ENCODE measurements around the gene CCDC177.

CCDC177 gene

DNA sequence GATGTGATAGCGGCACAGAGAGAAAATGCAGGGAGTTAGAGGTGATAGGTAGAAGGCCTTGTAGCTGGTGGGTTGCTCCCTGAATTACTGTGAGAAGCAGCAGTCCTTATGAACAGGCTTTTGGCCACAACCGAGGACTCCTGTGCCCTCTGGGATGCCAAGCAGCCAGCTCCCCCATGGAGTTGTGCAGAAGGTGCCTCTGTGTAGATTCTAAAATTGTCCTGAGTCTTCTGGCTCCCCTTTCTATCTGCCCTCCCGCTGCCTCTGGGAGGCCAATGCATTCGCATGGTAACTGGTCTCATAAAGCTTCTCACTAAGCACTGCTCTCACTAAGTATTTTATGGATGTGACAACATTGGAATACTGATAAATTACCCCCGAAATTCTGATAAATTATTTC is 20.7 kb upstream of the CCDC177 start:
- TF ChIP-seq, protein P1, sequence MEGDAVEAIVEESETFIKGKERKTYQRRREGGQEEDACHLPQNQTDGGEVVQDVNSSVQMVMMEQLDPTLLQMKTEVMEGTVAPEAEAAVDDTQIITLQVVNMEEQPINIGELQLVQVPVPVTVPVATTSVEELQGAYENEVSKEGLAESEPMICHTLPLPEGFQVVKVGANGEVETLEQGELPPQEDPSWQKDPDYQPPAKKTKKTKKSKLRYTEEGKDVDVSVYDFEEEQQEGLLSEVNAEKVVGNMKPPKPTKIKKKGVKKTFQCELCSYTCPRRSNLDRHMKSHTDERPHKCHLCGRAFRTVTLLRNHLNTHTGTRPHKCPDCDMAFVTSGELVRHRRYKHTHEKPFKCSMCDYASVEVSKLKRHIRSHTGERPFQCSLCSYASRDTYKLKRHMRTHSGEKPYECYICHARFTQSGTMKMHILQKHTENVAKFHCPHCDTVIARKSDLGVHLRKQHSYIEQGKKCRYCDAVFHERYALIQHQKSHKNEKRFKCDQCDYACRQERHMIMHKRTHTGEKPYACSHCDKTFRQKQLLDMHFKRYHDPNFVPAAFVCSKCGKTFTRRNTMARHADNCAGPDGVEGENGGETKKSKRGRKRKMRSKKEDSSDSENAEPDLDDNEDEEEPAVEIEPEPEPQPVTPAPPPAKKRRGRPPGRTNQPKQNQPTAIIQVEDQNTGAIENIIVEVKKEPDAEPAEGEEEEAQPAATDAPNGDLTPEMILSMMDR (conservative IDR thresholded peaks at IDR 0.05; ENCODE audit: low read depth, low read length), result no peak
- no peak overlapping the region for H3K4me3 ChIP-seq (ENCODE audit: low read depth, low read length)
- no peak for DNase-seq (ENCODE audit: low read depth)

DNA sequence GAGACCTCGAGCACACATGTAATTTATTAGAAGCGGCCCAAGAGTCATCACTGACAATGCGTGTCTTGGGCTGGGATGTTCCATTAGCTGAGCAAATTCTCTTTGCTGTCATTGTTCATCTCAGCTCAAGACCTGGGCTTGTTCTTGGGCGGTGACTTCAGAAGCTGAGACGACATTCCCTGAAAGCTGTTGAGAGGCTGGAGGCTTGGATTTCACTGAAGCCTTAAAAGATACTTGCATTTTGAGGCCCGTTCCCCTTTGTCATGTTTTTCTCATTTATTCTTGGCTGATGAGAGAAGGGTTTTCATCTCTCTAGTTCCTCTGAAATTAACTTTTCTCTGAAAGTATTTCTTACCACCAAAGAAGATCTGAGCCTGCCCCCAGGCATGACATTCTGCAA is 20.2 kb upstream of the CCDC177 start:
- H3K4me3 ChIP-seq (ENCODE audit: low read depth, low read length), result no peak overlapping the region
- TF ChIP-seq, protein P1 (conservative IDR thresholded peaks at IDR 0.05; ENCODE audit: low read depth, low read length), result no peak
- no peak for DNase-seq (ENCODE audit: low read depth)

- TF ChIP-seq, protein P1 (conservative IDR thresholded peaks at IDR 0.05; ENCODE audit: low read depth, low read length), result no peak
- peak; percentile 47 for DNase-seq (ENCODE audit: low read depth)
- H3K4me3 ChIP-seq (ENCODE audit: low read depth, low read length), result no peak overlapping the region
Observed at GRCh38 chr14:69593018-69593677, 18.5 kb upstream of the CCDC177 start.

- DNase-seq (ENCODE audit: low read depth), result no peak
- H3K4me3 ChIP-seq (ENCODE audit: low read depth, low read length), result no peak overlapping the region
- TF ChIP-seq, protein P1 (conservative IDR thresholded peaks at IDR 0.05; ENCODE audit: low read depth, low read length), result no peak
Observed at GRCh38 chr14:69591317-69591716, 16.6 kb upstream of the CCDC177 start.

- DNase-seq (ENCODE audit: low read depth), result no peak
- H3K4me3 ChIP-seq (ENCODE audit: low read depth, low read length), result no peak overlapping the region
- TF ChIP-seq, protein P1 (conservative IDR thresholded peaks at IDR 0.05; ENCODE audit: low read depth, low read length), result no peak
Observed at GRCh38 chr14:69587389-69587788, 12.7 kb upstream of the CCDC177 start.

GRCh38 chr14:69586404-69586803 is 11.7 kb upstream of the CCDC177 start:
- TF ChIP-seq, protein P1 (conservative IDR thresholded peaks at IDR 0.05; ENCODE audit: low read depth, low read length), result no peak
- no peak overlapping the region for H3K4me3 ChIP-seq (ENCODE audit: low read depth, low read length)
- DNase-seq (ENCODE audit: low read depth), result no peak

DNA sequence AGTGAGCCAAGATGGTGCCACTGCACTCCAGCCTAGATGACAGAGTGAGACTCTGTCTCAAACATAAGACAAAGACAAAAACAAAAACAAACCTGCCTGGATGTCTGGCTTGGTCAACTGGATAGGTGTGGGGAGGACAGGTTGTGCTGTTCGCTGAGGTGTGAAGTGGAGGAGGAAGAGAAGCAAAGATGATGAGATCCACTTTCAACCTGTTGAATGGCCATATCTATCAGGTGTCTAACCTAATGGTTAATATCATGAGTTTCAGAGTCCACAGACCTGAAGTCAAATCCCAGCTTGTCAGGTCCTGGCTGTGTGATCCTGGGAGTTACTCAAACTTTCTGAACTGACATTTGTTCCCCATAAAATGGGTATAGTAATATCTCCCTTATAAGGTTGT is 9.7 kb upstream of the CCDC177 start:
- H3K4me3 ChIP-seq (ENCODE audit: low read depth, low read length), result no peak overlapping the region
- DNase-seq (ENCODE audit: low read depth), result no peak
- TF ChIP-seq, protein P1 (conservative IDR thresholded peaks at IDR 0.05; ENCODE audit: low read depth, low read length), result no peak

Measured in choroid plexus epithelial cell (primary cell).